GM12873 (cell line): ENCODE measurements around the gene NT5E.

Source experiments
- TF ChIP-seq, protein P1 (sequence below): IDR thresholded peaks from 2 replicates; pipeline ENCODE4 v1.5.1; 2012; ENCODE audit warnings: low read depth, mild to moderate bottlenecking, moderate library complexity, low read length, control low read depth; ENCODE audit not compliant: insufficient read depth; ENCODE audit errors: missing control alignments

Gene NT5E

DNA sequence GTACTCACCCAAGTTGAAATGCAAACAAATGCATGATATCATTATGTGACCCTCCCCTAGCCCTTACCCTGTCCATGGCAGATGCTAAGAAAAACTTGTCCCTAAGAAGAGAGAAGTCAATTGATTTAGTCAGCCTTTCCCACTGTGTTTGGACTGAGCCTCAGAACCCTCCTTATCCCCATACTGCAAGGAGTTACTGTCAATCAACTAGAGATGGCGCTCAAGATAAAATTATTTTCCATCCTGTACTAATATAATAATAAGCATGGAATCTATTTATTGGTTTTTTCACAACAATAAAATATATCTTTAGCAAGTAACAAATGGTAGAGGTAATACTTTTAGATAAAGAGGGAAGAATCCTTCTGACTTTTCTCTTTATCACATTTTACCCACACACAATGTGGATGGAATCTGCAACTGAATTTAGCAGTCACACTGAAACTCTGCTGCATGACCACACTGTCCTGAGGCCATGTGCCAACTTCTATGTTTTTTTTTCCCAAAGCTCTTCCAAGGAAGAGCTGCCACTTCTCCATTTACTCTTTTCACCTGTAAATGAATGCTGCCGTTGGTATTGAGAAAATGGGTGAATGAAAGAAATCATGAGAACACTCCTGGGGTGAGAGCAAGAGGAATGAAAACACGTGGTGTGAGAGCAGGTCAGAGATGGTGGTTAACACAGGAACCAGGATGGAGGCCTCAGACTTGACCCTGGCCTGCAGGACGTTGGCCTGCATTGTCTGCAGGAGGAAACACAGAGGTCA lies 10.5 kb downstream of the NT5E start:
- TF ChIP-seq, protein P1, sequence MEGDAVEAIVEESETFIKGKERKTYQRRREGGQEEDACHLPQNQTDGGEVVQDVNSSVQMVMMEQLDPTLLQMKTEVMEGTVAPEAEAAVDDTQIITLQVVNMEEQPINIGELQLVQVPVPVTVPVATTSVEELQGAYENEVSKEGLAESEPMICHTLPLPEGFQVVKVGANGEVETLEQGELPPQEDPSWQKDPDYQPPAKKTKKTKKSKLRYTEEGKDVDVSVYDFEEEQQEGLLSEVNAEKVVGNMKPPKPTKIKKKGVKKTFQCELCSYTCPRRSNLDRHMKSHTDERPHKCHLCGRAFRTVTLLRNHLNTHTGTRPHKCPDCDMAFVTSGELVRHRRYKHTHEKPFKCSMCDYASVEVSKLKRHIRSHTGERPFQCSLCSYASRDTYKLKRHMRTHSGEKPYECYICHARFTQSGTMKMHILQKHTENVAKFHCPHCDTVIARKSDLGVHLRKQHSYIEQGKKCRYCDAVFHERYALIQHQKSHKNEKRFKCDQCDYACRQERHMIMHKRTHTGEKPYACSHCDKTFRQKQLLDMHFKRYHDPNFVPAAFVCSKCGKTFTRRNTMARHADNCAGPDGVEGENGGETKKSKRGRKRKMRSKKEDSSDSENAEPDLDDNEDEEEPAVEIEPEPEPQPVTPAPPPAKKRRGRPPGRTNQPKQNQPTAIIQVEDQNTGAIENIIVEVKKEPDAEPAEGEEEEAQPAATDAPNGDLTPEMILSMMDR, result no peak

DNA sequence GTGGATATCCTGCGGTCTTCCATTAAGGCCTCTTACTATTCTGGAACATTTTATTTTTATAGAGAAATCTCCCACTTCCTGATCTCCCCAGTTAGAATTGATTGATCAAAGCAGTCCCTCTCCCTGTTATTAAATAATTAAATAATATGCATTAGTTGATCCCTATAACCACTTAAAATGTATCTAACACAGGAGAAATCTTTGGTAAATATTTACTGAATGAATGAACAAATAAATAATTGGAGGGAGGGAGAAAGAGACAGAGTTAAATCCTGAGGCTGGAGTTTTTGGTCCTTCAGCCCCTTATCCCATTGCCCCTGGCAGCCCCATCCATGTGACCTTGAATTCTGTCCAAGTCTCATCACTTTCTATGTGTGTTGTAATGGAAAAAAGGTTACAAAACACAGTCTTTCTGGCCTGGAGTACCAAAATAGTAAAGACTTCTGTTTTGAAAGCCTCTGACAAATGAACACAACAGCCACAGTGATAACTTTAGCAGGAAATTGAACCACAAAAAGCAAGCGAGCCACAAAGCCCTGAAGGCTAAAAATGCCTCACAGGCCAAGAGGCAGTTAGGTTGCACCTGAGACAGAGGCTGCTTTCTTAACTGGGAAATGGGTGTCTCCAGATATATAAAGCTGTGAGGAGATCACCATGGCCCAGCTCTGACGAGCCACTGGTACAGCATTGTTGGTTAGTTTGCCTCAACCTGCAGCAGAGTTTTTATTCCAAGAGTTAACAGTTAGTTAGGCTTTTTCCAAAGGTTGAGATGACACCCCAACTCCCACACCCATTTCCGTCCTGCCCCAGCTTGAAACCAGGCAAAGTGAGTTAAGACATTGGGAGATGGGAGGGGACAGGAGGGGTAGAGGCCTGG lies 11.3 kb downstream of the NT5E start:
- TF ChIP-seq, protein P1, result no peak

DNA sequence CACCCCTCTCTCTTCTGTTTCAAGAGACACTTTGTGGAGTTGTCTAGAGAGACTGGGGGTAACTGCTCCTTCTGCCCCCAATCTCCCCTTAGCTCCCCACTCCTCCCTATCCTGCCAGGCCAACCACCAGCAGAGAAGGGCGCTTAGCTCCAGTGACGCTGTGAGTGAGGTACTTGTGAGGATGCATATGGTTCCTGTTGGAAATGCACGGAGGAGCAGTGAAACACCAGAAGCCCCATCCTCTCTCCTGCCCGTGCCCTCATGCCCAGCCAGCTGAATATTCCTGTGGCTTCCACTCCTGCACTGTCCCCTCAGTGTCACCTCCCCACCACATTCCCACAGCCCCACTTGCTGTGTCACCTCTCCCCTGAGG lies 11.9 kb downstream of the NT5E start:
- TF ChIP-seq, protein P1, result no peak

DNA sequence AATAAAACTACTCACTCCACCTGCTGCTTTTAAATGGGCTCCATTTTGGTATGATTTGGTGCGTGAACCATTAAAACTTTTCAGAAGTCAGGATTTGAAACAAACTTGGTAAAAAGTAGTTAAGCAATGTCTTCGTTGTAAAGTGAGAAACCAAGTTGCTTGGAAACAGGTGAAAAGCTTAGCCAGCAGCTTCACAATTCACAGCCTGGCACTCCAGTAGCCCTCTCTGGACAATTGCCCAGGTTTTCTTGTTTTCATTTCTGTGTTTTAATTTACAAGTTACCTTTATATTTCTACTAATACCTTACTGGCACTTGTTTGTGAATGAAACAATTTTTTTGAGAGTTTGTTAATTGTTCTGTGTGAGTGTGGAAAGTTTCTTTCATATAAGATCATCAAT lies 12.8 kb downstream of the NT5E start:
- TF ChIP-seq, protein P1, result no peak

DNA sequence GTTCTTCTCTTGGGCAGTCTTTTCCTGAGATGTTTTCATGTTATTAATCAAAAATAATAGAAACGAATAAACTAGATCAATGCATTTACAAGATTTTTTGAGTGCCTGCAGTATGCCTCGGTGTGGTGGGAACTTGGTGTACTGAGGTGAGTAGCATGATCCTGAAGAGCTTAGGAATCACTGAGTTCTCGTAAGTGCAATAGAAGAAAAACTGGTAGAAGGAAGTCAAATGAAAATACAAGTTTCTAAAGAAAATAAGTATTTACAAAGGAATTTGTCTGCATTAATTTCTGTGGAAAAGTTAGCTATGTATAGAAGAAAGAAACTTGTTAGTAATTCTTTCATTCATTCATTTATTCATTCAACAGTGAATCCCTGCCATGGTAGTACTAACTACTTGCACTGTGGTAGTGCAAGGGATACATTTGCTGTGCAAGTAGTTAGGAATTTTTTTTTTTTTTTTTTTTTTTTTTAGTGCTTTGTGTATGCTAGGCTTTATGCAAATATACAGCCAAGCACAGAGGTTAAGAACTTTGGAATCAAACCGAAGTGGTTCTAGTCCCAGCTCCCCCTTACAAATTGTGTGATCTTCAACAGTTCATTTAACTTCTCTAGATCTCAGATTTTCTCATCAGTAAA lies 13.9 kb downstream of the NT5E start:
- TF ChIP-seq, protein P1, result no peak

DNA sequence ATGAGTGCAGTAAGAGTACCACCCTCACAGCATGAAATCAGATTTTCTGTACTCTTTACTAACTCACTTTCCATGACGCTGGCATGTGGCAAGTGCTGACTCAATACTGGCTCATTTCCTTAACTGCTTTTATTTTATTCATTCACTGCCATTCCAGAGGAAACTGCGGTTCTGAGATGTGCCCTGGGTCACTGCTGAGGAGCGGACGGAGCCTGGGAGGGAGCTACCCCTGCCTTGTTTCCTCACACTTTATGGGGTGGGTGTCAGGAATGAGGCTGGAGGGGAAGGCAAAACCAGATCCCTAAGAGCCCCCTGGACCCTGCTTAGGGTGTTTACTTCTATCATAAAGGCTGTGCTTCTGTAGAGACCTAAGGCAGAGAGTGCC lies 14.4 kb downstream of the NT5E start:
- TF ChIP-seq, protein P1, result no peak

DNA sequence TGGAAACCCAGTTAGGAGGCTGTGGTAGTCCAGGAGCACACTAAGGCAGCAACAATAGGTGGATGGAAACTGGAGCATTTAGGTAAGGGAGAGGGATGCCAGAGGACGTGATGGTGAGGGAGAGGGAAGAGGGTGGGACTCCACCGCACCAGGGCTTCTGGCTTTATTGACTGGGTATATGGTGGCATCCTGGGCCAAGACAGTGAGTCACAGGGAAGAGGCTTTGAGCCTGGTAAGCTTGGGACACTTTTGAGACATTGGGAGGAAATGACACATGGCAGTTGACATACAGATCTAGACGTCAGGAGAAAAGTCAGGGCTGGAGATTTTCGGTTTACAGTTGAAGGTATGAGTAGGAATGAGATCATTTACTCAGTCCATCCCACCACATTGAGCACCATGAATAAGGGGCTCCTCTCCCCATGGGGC lies 14.9 kb downstream of the NT5E start:
- TF ChIP-seq, protein P1, result no peak
